Fibroblast of villous mesenchyme (primary cell): ENCODE results near the gene HOXA11. TPM values are rescaled to one million over a fixed set of nuclear protein-coding genes. Genes with fewer than 3 reads are reported as not detected.

Experiments
- DNase-seq: peaks from one replicate; pipeline ENCODE4 v3.0.0-alpha.2; 2010; ENCODE audit warnings: low read depth
- H3K4me3 ChIP-seq: 2 replicates; pipeline ENCODE4 v1.5.1; 2011; ENCODE audit warnings: low read depth, mild to moderate bottlenecking, low read length
- CTCF ChIP-seq: IDR thresholded peaks from 2 replicates; pipeline ENCODE4 v1.5.1; 2012; ENCODE audit warnings: low read depth, mild to moderate bottlenecking, low read length; ENCODE audit not compliant: insufficient read depth
- total RNA-seq: library from RNA; depleted of rRNA; stranded (reverse); fragments of >200 nt; gene quantifications from 2 replicates; pipeline ENCODE4 v1.2.3, GENCODE V29; 2012

The HOXA11 gene
- total RNA-seq, 1 donor = 47.1 TPM

- H3K4me3 ChIP-seq = peak overlapping the region; percentile 67
- DNase-seq = peak; percentile 80
- no peak for TF ChIP-seq CTCF
Measured at GRCh38 chr7:27166531-27167505, 18.2 kb downstream of the HOXA11 start.

- H3K4me3 ChIP-seq = peak overlapping the region; percentile 67
- DNase-seq = peak; percentile 92
- no peak for TF ChIP-seq CTCF
Measured at GRCh38 chr7:27165996-27166530, 19.0 kb downstream of the HOXA11 start.

GRCh38 chr7:27165089-27165995, 19.7 kb downstream of the HOXA11 start, which contains the start of gene HOXA9:
HOXA9 (minus strand) TSS chr7:27165537; CDS start chr7:27165457, 80 bp downstream.
- H3K4me3 ChIP-seq = peak within 1 kb of the TSS; percentile 67
- TF ChIP-seq CTCF = no peak
- DNase-seq = peak; percentile 97

GRCh38 chr7:27164367-27165088, 20.5 kb downstream of the HOXA11 start:
- H3K4me3 ChIP-seq = peak overlapping the region; percentile 67
- peak; percentile 64 for DNase-seq

GRCh38 chr7:27164045-27164366, 21.0 kb downstream of the HOXA11 start:
- TF ChIP-seq CTCF = no peak
- DNase-seq = no peak
- peak overlapping the region; percentile 67 for H3K4me3 ChIP-seq

More at GRCh38 chr7:27164367-27165088, 20.5 kb downstream of the HOXA11 start:
- peak; percentile 17 for TF ChIP-seq CTCF
